Heart left ventricle (tissue), 13 donors: ENCODE data around the gene INSM1.

Experiments used
- POLR2A ChIP-seq, 2 donors: fragments of 450-650 bp; IDR thresholded peaks; one replicate each; pipeline ENCODE4 v1.6.1; 2017; ENCODE audit warnings: antibody characterized with exemption in 2 of 2, mild to moderate bottlenecking in 2 of 2, moderate library complexity in 2 of 2
- TF ChIP-seq, protein P1 (sequence below), 12 donors: fragments of 200-600 bp; sonication (generic) in 4 of 12; IDR thresholded peaks; one replicate each; pipeline versions ENCODE4 v1.5.0 to v1.8.0; 2018 to 2022; ENCODE audit warnings: antibody characterized with exemption in 12 of 12, mild to moderate bottlenecking in 5 of 12
- donor health status: ischemic (EF 13 %, LVEDD 7.1; RV severe dilation, severe dysfunction).
- donor health status: DM: no; HTN: yes; CAD: no.
- donor health status: DM: no; HTN: no; CAD: no.
- donor health status: ischemic (EF 25% LVEDD 6.9; RV normal size, moderate dysfunction).
- donor health status: ischemic (EF 25% LVEDD 5.7; RV mildly dilated, moderate dysfunction).
- donor health status: ischemic (EF 35%, LVEDD 5.7; RV mildly dilated, moderate dysfunction).
- donor health status: nonischemic (EF 11% LVEDD 7.7; RV severe dilation, severe dysfunction).
- donor health status: DM: yes; HTN: yes; CAD: no.
- donor health status: PGD.
- donor health status: ischemic (EF 29% LVEDD 5.4; RV normal size, mild dysfunction).
- donor health status: nonischemic (EF 23%, LVEDD 6.1; RV moderate dilation, normal function).

GRCh38 chr20:20338133-20338730, 29.7 kb upstream of the INSM1 start:
- TF ChIP-seq, protein P1, sequence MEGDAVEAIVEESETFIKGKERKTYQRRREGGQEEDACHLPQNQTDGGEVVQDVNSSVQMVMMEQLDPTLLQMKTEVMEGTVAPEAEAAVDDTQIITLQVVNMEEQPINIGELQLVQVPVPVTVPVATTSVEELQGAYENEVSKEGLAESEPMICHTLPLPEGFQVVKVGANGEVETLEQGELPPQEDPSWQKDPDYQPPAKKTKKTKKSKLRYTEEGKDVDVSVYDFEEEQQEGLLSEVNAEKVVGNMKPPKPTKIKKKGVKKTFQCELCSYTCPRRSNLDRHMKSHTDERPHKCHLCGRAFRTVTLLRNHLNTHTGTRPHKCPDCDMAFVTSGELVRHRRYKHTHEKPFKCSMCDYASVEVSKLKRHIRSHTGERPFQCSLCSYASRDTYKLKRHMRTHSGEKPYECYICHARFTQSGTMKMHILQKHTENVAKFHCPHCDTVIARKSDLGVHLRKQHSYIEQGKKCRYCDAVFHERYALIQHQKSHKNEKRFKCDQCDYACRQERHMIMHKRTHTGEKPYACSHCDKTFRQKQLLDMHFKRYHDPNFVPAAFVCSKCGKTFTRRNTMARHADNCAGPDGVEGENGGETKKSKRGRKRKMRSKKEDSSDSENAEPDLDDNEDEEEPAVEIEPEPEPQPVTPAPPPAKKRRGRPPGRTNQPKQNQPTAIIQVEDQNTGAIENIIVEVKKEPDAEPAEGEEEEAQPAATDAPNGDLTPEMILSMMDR (IDR thresholded peaks at IDR 0.05), result no peak
- TF ChIP-seq POLR2A (IDR thresholded peaks at IDR 0.05), result no peak
